AML-193 (cell line): Measurements from ENCODE around the gene DNAJC6.

Experiments used
- DNase-seq, 2 experiments: peaks; one replicate each; lab custom pipeline; 2025; lab: John Stamatoyannopoulos, UW

Gene DNAJC6

GRCh38 chr1:65407877-65408276 is 98.5 kb downstream of the DNAJC6 start:
- no peak for DNase-seq

GRCh38 chr1:65409314-65409713 is 100.0 kb downstream of the DNAJC6 start:
- no peak for DNase-seq

GRCh38 chr1:65409816-65410326 is 100.5 kb downstream of the DNAJC6 start:
- DNase-seq = no peak

GRCh38 chr1:65412256-65412983 is 103.1 kb downstream of the DNAJC6 start:
- DNase-seq = no peak

GRCh38 chr1:65412984-65413375 is 103.6 kb downstream of the DNAJC6 start:
- DNase-seq = no peak

- DNase-seq = no peak
These were observed 105.2 kb downstream of the DNAJC6 start for GRCh38 chr1:65414538-65414937.

GRCh38 chr1:65416767-65417166 is 107.4 kb downstream of the DNAJC6 start:
- no peak for DNase-seq

- no peak for DNase-seq
These were observed 108.4 kb downstream of the DNAJC6 start for GRCh38 chr1:65417729-65418128.

GRCh38 chr1:65418522-65419185 is 109.3 kb downstream of the DNAJC6 start:
- DNase-seq = no peak

GRCh38 chr1:65419681-65420589 is 110.6 kb downstream of the DNAJC6 start:
- DNase-seq = peak; percentile 93 to 97

- DNase-seq = peak; percentile 35 to 52
These were observed 111.4 kb downstream of the DNAJC6 start, which contains the start of the genes LEPR and LEPROT for GRCh38 chr1:65420590-65421350. Gene LEPR, plus strand, starts transcription at chr1:65420668. Its CDS starts 144,898 bp downstream, at chr1:65565566. Gene LEPROT, plus strand, starts transcription at chr1:65420668. Its CDS starts 57 bp downstream, at chr1:65420725.

- peak; percentile 62 to 63 for DNase-seq
These were observed 112.1 kb downstream of the DNAJC6 start for GRCh38 chr1:65421351-65422025.

- no peak for DNase-seq
These were observed 113.2 kb downstream of the DNAJC6 start for GRCh38 chr1:65422241-65423203.

- DNase-seq = peak; percentile 4 to 18
These were observed 114.7 kb downstream of the DNAJC6 start for GRCh38 chr1:65423884-65424572.

GRCh38 chr1:65424573-65424889 is 115.2 kb downstream of the DNAJC6 start:
- no peak for DNase-seq

GRCh38 chr1:65425006-65425405 is 115.7 kb downstream of the DNAJC6 start:
- DNase-seq = no peak

GRCh38 chr1:65425697-65426096 is 116.4 kb downstream of the DNAJC6 start:
- no peak for DNase-seq

GRCh38 chr1:65429078-65429477 is 119.7 kb downstream of the DNAJC6 start:
- no peak for DNase-seq

- DNase-seq = no peak
These were observed 120.5 kb downstream of the DNAJC6 start for GRCh38 chr1:65429806-65430205.
